Measurements from ENCODE around the gene ARID4B.

GRCh38 chr1:235215453-235215852 lies 112.5 kb downstream of the ARID4B start:
- TF ChIP-seq TCF12 (IDR thresholded peaks at IDR 0.05), result no peak
- no peak for TF ChIP-seq TCF12 (CRISPR knock-in tag; IDR thresholded peaks at IDR 0.05)
- no peak for TF ChIP-seq KLF6 (CRISPR knock-in tag; IDR thresholded peaks at IDR 0.05)
- no peak for TF ChIP-seq ARID3A (IDR thresholded peaks at IDR 0.05; ENCODE audit: low read depth, low read length)
- no peak for TF ChIP-seq ASH2L (IDR thresholded peaks at IDR 0.05; ENCODE audit: insufficient read length, low read depth, low read length)
- TF ChIP-seq ZFP36L1 (CRISPR knock-in tag; IDR thresholded peaks at IDR 0.05), result no peak
- no peak for TF ChIP-seq ZNF530 (CRISPR knock-in tag; IDR thresholded peaks at IDR 0.05; ENCODE audit: low read depth)
- TF ChIP-seq NFIC (IDR thresholded peaks at IDR 0.05; ENCODE audit: low read length), result no peak

Measured in HepG2 (cell line).